HG02938 (cell line): ENCODE results near the gene KCNT2.
"Not testable (repeated sequence)": the region's sequence is repeated elsewhere in the genome, so short reads cannot be mapped to it uniquely, and the experiment has no call there.

Source experiments
- ATAC-seq: cut with Tn5 transposase; IDR thresholded peaks from one replicate; pipeline ENCODE4 v1.9.1; 2021; ENCODE audit warnings: mild to moderate bottlenecking, moderate library complexity; ENCODE audit not compliant: unreplicated experiment

The KCNT2 gene

DNA sequence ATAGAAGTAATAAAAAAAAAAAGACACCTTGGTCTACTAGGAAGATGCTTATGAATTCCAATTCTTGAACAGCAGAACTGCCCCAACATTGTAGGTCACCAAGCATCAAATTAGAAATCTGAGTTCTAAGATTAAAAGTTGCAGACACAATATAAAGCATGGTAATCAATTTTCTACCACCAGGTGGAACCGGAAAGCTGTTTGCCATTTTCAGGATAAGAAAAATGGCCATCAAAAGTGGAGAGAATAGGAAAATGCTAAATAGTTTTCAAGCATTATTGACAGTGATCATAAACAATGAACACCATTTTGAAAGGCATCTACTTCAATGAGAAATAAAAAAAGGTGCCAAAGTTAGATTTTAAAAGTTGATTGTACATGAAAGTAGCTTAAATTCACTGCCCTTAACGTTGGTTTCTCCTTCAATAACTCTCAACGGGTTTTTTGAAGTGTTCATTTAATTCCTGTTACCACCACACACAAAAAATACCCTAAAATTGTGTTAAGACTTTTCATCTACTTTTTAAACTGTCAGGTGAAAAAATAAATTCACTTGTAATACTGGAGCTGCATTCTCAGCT is 252.9 kb downstream of the KCNT2 start:
- no peak for ATAC-seq

DNA sequence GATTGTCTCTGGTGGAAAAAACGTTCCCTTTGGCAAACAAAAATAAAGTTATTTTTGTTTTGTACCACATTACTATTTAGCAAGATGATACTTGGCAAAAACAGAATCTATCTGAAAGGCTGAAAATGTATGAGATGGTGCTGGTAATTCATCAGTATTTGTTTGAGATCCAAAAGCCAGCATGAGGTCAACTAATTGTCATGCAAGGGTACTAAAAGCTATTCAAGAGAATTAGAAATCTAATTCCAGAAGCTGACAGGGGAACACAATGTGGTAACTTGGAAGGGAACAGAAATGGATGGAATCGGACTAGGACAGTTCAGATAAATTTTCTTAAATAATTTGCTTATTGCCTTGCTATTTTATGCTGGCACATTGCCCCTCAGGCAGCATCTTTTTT is 263.8 kb downstream of the KCNT2 start:
- ATAC-seq = no peak

DNA sequence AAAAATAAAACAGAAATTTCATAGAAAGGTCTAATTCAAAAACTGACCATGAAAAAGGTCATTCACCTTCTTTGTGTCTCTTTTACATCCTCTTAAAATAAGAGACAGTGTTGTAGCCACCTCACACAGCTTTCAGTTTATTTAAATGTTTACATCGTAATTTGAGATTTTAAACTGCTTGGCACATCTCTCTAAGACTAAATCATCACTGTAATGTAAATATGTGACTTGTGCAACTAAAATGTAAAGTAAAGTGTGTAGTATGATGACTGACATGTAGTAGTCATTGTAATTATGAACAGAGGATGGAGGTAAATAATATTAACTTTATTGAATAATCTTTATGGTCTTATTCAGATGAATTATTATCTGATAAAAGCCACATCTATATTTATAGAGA is 283.9 kb downstream of the KCNT2 start:
- no peak for ATAC-seq

DNA sequence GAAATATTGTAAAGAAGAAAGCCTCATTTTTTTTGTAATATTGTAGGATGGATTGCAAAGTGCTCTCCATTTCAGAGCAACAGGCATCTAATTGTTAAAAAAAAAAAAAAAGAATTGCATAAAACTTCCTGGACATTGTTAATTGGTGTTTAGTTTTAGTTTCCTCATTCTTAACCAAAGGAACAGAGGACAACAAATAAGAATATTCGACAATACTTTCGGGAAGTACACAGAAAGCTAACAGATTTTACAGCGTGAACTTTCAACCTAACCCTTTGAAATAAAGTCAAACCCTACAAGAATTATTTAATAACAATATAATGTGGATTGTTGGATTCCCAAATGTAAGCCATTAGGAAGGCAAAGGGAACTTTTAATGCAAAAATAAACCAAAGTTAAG is 284.4 kb downstream of the KCNT2 start:
- no peak for ATAC-seq

DNA sequence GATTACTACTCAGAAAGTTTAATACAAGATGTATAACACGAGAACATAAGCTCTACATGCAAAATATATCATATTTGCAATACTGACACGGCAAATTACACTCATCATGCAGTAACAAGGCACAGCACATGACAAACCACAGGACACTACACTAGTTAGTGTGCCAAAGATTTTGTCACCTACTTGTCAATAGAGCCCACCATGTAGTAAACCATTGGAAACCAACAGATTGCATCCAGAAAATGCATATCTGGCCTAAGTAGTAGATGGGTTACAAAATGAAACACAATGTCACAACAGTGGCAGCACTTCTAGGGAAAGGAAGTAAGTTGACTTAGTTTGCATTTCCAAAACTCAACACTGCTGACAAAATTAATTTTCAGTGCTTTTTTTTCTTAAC is 288.9 kb downstream of the KCNT2 start:
- no peak for ATAC-seq

DNA sequence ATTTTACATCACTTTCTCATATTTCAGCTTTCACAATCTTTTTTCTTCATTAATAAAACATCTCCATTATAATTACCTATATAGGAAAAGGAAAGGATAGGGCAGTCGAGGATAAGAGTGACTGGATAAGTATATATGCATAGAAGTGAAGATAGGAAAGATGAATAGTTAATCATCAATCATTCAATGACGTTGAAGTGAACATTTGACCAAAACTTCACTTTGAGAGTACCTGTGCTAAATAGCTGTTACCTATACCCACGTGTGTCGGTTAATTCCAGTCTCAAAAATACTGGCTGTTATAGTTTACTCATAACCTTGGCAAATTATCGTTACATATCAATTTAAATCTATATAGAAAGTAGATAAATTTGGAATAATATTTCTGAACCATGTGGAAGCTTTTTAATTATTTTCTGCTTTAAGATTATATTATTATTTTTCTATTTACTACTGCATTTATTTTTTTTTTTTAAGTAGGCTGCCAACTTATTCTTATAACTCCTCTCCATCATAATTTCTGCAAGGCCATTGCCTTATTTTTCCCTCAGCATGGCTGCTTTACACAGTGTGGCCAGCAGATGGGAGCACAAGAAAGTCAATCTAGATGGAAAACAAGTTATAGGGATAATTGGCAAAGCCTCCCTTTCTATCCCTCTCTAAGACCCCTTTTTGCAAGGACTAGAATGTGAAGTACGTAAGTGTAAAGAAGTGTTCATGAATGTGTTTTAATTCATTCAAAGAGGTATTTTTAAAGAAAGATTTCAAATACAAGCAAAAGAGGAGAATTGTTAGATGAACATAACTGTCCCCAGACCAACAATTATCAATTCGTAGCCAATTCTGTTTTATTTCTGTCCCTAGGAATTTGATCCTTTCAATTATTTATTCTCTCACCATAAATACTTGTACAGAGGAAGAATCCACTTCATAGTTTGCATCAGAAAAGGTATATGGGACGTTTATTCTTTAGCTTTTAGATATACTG is 290.4 kb downstream of the KCNT2 start:
- no peak for ATAC-seq

DNA sequence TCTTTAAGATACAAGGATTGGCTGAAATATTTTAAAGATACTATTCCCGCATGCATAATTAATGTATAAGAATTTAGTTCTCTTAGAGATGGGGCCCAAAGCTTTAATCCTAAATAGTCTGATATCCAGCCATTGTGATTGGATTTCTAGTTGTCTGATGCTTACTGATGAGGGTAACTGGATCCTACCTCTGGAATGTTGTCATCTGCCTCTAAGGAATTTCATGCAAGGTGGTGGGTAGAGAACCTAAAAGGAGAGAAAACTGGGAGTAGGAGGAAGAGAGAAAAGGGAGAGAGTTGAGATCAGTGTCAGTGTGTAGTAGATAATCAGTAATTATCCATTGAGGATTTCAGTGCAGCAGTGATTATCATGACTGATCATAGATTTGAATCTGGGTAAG is 295.5 kb downstream of the KCNT2 start:
- no peak for ATAC-seq

DNA sequence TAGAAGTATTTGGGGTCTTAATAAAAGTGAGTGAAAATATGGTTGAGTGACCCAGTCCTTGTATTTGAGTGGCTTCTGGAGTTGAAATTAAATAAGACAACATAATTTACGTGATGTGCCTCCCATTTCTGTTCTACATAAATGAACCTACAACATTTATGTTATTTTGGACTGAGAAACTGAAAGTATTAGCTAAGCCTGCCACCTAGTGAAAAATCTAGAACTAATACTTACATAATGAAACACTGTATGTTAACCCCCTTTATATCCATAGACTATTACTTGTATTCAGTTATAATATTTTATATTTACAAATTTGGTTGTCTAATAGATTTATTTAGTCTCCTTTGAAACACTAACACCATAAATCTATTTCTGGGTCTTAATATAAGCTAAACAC is 298.9 kb downstream of the KCNT2 start:
- no peak for ATAC-seq

DNA sequence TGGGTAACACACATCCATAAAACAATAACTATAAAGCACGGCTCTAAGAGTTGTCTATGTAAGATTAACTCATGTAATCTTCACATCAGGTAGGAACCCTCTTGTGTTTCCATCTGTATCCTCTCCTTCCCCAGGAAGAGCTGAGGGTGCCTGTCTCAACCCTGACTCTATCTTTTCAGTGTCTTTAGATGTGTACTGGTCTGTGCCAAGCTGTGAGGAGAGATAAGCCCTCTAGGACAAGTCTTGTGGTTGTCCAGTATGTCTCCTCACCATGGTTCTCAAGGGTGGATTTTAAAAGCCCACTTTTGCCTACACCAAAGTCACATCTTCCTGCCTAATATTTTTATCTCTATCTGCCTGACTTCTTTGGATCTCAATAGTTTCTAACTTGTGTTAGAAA is 300.1 kb downstream of the KCNT2 start:
- no peak for ATAC-seq

DNA sequence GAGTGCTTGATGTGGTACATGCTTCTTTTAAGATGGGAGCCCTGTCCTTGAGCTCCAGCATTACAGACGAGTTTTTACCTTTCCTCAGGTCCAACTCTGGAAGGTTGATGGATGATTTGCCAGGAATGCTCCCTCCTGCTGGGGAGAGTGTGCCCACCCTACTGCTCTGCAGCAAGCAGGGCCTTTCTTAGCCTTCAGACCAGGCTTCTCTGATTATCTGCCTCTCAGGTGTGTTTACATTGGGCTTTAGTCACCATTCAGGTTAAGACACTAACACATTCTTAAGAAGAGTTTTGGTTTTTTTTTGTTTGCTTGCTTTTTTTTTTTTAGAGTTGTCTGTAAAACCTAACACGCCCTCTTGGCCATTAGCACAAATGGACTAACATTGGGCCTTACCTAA is 301.8 kb downstream of the KCNT2 start:
- ATAC-seq = no peak

DNA sequence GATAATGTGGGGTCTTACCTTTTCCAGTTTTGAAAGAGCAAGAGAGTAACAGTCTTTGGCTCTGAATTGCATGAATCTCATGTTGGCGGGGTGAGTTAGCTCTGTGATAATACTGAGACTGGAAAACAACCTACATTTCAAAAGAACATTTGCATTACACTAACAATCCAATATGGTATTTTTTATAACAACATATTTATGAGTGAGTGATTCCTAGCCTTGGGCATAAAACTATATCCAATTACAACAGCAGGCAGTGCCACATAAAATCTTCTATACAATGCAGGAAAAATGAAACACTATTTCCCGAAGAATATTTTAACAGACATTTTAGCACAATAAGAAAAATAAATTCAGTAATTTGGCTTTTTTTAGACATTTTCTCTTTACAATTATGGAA is 303.0 kb downstream of the KCNT2 start:
- ATAC-seq = no peak

DNA sequence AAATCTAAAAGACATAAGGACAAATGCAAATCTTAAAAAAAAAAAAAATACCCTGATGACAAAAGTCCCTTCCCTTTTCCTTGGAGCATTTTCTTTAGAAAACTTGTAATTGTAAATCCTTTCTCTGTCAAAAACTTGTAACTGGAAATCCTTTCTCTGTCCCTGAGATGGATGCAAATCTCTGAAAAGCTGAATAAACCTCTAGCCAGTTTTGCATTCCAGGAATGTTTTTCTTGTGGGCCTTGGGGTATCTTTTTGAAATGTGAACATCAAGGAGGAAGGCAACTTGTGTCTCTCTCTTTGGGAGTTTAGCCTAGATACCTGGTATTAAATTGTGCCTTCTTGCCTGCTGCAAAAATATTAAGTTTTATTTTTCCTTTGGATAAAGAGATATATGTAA is 305.3 kb downstream of the KCNT2 start:
- ATAC-seq = no peak

DNA sequence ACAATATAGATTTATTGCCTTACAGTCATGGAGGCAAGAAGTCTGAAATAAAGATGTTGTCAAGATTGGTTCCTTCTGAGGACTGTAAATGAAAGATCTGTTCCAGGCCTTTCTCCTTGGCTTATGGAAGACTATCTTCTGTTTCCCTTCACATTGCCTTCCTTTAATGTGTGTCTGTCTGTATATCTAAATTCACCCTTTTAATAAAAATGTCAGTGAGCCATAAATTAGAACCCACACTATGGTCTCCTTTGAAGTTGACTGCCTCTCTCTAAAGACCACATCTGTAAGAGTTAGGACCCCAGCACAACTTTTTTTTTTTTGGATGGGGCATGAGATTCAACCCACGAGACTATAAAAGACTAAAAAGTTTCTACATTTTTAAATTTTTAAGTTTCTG is 305.8 kb downstream of the KCNT2 start:
- no peak for ATAC-seq

DNA sequence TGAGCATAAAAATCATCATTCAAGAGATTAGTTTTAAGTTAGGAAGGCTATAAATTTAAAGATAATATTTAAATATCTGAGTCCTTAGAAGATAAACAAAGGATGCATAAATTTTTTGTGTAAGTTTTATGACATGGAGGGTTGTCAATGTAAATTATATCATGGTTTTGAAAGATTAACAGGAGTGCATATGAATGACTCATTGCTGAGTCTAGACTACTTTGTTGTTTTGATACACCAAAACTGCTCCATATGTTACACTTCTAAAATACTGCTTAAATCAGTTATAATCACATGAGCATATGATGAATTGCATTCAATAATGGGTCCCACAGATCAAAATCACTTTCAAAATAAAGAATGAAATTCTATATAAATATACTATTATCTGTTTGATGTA is 312.5 kb downstream of the KCNT2 start:
- no peak for ATAC-seq

DNA sequence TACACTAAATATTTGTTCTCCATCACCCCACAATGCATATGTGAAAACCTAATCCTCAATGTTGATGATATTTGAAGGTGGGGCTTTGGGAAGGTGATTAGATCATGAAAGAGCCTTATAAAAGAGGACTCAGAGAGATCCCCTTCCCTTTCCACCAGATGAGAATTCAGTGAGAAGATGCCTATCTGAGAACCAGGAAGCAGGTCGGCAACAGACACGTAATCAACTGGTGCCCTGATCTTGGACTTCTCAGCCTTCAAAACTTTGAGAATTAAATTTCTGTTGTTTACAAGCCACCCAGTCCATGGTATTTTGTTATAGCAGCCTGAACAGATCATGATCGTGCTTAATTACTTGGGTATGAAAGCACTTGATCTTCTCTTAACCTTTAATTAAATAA is 329.4 kb downstream of the KCNT2 start:
- no peak for ATAC-seq

DNA sequence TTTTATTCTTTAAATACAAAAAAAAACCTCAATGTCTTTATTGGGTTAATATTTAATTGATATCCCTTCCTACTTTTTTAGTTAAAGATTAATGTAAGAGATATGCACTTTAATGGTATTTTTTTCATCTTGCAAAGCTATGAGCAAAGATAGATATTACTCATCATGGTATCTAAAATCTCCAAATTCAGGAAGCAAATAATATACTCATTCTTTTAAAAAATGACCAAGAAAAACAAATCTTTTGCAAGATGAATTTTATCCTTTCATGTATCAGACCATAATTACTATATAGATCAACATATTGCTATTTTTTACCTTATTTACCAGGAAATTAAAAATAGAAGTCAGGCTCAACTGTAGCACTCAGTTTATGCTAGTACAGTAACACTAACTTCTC is 330.4 kb downstream of the KCNT2 start:
- no peak for ATAC-seq

DNA sequence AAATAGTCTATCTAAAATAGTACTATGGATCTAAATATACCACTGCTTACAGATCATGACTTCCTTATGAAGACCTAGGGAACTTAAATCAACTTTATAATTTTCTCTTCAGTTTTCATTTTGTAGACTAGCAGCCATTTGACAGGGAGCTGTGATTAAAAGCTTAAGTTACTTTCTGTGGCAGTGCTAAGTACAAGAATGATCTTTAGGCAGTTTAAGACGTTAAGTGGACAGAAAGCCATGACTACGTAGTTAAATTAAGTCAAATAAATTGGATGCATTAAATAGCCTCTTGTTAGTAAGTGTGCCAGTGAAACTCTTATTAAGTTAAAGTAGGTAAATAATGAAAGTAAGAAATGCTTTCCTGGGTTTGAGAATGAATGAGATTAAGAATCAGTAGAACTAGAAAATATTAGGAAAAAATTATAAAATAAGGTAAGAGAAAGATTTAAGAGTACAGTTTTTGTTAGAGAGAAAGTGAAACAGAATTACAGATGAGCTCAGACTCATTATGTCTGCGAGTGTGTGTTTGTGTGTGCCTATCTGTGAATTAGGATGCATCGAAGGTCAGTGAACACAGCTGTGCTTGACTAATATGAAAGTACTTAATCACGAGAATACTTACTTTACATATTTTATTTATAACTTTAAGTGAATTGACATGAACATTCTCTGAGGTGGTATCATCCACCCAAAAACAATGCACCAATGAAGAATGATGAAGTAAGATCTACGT is 336.9 kb downstream of the KCNT2 start:
- ATAC-seq = no peak

DNA sequence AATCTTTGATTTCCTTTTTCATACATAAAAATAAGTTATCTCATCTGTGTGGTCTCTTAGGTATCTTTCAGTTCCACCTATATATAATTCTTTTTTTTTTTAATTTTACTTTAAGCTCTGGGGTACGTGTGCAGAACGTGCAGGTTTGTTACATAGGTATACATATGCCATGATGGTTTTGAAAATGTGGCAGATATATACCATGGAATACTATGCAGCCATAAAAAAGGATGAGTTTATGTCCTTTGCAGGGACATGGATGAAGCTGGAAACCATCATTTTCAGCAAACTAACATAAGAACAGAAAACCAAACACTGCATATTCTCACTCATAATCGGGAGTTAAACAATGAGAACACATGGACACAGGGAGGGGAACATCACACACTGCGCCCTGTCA is 345.2 kb downstream of the KCNT2 start:
- ATAC-seq = not testable (repeated sequence)

DNA sequence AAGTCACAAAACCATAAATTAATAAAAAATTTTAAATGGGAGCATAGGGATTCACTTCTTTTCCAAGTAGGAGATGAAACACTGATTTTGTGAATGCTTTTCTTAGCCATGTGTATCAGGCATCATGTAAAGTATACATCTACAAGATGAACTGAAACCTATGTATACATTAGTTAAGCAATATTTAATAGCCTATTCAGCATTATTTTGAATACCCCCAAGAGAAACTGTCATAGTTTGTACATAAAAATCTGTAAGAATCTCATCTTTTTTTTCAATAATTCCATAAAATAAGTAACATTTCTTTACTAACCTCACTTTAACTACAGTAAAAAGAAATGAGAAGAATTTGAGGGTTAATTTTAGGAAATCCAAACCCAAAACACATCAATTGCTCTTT is 348.0 kb downstream of the KCNT2 start:
- no peak for ATAC-seq

DNA sequence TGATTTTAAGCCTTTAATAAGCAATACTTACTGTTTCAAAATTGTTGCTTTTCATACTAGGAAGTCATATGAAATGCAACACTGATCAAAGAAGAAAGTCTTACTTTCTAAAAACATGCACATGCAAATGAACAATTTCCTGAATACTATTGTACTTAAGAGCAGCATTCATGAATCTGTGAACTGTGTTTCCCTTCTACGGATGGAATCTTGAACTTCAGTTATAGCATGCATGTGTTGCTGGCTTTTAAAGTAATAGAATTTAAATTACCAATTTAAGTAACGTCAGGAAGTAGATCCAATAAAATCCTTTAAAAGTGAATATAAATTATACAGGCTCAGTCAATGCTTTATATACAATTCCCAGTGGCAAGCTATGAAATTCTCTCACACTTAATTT is 348.9 kb downstream of the KCNT2 start:
- no peak for ATAC-seq

DNA sequence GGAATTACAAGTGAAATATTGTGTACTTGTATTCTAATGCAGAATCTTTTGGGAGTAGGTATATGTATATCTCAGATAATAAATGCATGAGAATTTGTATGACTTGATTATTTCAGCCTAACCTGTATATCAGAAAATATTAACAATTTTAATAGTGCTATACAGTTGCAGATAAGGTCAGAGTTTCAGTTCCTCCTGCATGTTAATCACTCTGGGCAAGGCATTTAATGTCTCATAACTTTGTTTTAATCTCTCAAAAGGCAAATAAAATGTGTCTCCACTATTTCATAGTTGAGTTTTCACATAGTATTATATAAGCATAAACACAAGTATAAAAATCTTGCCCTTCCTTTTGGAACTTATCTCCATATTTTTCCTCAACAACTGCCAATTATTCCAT is 352.5 kb downstream of the KCNT2 start:
- no peak for ATAC-seq

DNA sequence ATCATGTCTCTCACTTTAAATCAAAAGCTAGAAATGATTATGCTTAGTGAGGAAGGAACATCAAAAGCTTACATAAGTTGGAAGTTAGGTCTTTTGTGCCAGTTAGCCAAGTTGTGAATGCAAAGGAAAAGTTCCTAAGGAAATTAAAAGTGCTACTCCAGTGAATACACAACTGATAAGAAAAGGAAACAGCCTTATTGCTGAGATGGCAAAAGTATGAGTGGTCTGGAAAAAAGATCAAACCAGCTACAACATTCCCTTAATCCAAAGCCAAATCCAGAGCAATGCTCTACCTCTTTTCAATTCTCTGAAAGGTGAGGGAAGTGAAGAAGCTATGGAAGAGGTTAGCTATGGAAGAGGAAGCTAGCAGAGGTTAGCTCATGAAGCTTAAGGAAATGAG is 378.7 kb downstream of the KCNT2 start:
- ATAC-seq = no peak
